ENCODE results near the gene RNASE7. TPM values are rescaled to one million over a fixed set of nuclear protein-coding genes. Genes with fewer than 3 reads are reported as not detected.

The RNASE7 gene
- total and polyA plus RNA-seq, 4 donors: 0.13 to 0.18 TPM; not detected in 2

DNA sequence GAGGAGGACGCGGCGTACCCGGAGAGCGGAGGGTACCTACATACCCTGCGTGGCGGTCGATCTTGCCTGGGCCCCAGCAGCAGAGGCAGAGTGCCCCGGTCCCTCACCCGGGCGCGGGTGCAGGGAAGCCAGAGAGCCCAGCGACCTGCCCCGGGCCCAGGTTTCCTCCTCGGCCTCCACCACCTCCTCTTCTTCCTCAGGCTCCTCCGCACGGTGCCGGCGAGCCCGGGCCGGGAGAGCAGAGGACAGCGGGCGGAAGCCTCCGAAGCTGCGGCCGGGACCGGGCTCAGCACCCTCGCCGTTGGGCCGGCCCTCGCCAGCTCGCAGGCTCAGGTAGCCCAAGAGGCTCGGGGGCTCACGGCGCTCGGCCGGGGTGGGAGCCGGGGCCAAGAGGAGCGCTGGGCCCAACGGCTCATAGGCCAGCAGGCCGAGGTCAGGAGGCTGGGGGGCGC is 49.7 kb downstream of the RNASE7 start:
- Histone ChIP-seq H3K4me1 (ENCODE audit: control insufficient read depth in 5 of 5, insufficient read depth in 5 of 5, low read length in 5 of 5) (peaks cover 0 to 9% (median 6%) of the 10 kb centered on the region in 5 donors), H3K9ac (ENCODE audit: insufficient read depth in 1 of 2, low read length in 2 of 2) (no peak overlapping the region), H3K36me3 (ENCODE audit: control insufficient read depth in 4 of 4, insufficient read depth in 4 of 4, low read length in 4 of 4) (peaks cover 0 to 34% (median 17%) of the 10 kb centered on the region in 4 donors), H3K27me3 (ENCODE audit: control insufficient read depth in 3 of 3, insufficient read depth in 3 of 3, low read length in 2 of 3) (no peaks in the 10 kb centered on the region), H3K27ac (ENCODE audit: low read depth in 1 of 2, low read length in 1 of 2) (no peak overlapping the region), H3K4me3 (no peak overlapping the region), H3K9me3 (ENCODE audit: control insufficient read depth in 4 of 4, insufficient read depth in 3 of 4, low read length in 3 of 4) (peaks cover 0 to 2% (median 0%) of the 10 kb centered on the region in 4 donors)
- DNase-seq (no peak), ATAC-seq (ENCODE audit: insufficient read depth, low FRiP score) (no peak)
- 95% methylated on average over 32 to 42 of the region's 42 CpGs for WGBS, 2 donors
- TF ChIP-seq, protein P1, sequence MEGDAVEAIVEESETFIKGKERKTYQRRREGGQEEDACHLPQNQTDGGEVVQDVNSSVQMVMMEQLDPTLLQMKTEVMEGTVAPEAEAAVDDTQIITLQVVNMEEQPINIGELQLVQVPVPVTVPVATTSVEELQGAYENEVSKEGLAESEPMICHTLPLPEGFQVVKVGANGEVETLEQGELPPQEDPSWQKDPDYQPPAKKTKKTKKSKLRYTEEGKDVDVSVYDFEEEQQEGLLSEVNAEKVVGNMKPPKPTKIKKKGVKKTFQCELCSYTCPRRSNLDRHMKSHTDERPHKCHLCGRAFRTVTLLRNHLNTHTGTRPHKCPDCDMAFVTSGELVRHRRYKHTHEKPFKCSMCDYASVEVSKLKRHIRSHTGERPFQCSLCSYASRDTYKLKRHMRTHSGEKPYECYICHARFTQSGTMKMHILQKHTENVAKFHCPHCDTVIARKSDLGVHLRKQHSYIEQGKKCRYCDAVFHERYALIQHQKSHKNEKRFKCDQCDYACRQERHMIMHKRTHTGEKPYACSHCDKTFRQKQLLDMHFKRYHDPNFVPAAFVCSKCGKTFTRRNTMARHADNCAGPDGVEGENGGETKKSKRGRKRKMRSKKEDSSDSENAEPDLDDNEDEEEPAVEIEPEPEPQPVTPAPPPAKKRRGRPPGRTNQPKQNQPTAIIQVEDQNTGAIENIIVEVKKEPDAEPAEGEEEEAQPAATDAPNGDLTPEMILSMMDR (IDR thresholded peaks at IDR 0.05; ENCODE audit: control extremely low read depth, extremely low read depth): no peak

DNA sequence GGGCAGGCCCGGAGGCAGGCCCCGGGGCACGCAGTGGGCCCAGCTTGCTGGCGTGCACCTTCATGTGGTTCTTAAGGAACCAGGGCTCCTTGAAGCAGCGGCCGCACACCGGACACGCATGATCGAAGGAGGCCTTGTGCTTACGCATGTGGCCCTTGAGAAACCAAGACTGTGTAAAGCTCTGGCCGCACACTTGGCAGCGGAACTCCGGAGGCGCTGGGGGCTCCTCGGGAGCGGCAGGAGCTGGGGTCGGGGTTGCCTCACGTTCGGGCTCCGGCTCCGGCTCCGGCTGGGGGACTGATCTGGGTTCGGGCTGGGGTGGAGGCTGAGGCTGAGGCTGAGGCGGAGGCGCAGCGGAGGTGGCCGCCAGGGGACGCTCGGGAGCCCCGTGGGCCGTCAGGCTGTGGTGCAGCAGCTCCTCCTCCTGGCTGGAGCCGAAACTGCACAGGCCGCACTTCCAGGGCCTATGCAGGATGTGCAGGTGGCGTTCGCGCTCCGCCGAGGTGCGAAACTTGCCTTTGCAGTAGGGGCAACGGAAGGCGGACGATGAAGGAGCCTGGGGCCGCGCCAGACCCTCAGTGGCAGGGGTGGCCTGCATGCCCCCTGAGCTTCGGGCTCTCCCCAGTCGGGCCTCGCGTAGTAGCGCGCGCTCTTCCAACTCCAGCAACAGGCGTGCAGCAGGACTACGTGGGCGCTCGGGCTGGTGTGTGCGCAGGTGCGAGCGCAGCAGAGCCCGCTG is 50.3 kb downstream of the RNASE7 start:
- DNase-seq: peak; percentile 71 to 84 (median 74)
- 46 to 53% methylated on average over 53 to 59 of the region's 59 CpGs for WGBS, 2 donors
- peak; percentile 97 for ATAC-seq (ENCODE audit: insufficient read depth, low FRiP score)
- H3K9ac ChIP-seq (ENCODE audit: insufficient read depth in 1 of 2, low read length in 2 of 2): no peak overlapping the region
- no peak overlapping the region for H3K27ac ChIP-seq (ENCODE audit: low read depth in 1 of 2, low read length in 1 of 2)
- TF ChIP-seq, protein P1 (IDR thresholded peaks at IDR 0.05; ENCODE audit: control extremely low read depth, extremely low read depth): peak; percentile 100
- H3K9me3 ChIP-seq (ENCODE audit: control insufficient read depth in 4 of 4, insufficient read depth in 3 of 4, low read length in 3 of 4): peaks cover 0 to 2% (median 0%) of the 10 kb centered on the region in 4 donors
- no peaks in the 10 kb centered on the region for H3K27me3 ChIP-seq (ENCODE audit: control insufficient read depth in 3 of 3, insufficient read depth in 3 of 3, low read length in 2 of 3)
- H3K4me3 ChIP-seq: no peak overlapping the region
- peaks cover 0 to 34% (median 14%) of the 10 kb centered on the region in 4 donors for H3K36me3 ChIP-seq (ENCODE audit: control insufficient read depth in 4 of 4, insufficient read depth in 4 of 4, low read length in 4 of 4)
- H3K4me1 ChIP-seq (ENCODE audit: control insufficient read depth in 5 of 5, insufficient read depth in 5 of 5, low read length in 5 of 5): peaks cover 0 to 9% (median 6%) of the 10 kb centered on the region in 5 donors

GRCh38 chr14:21093018-21093417 is 50.9 kb downstream of the RNASE7 start:
- no peak for DNase-seq
- H3K27ac ChIP-seq (ENCODE audit: low read depth in 1 of 2, low read length in 1 of 2): no peak overlapping the region
- H3K9ac ChIP-seq (ENCODE audit: insufficient read depth in 1 of 2, low read length in 2 of 2): no peak overlapping the region
- H3K9me3 ChIP-seq (ENCODE audit: control insufficient read depth in 4 of 4, insufficient read depth in 3 of 4, low read length in 3 of 4): peaks cover 0 to 2% (median 0%) of the 10 kb centered on the region in 4 donors
- peaks cover 0 to 9% (median 6%) of the 10 kb centered on the region in 5 donors for H3K4me1 ChIP-seq (ENCODE audit: control insufficient read depth in 5 of 5, insufficient read depth in 5 of 5, low read length in 5 of 5)
- TF ChIP-seq, protein P1 (IDR thresholded peaks at IDR 0.05; ENCODE audit: control extremely low read depth, extremely low read depth): no peak
- WGBS, 2 donors: 86 to 88% methylated on average over 36 of the region's 36 CpGs
- no peaks in the 10 kb centered on the region for H3K27me3 ChIP-seq (ENCODE audit: control insufficient read depth in 3 of 3, insufficient read depth in 3 of 3, low read length in 2 of 3)
- peaks cover 0 to 34% (median 11%) of the 10 kb centered on the region in 4 donors for H3K36me3 ChIP-seq (ENCODE audit: control insufficient read depth in 4 of 4, insufficient read depth in 4 of 4, low read length in 4 of 4)
- no peak for ATAC-seq (ENCODE audit: insufficient read depth, low FRiP score)
- H3K4me3 ChIP-seq: no peak overlapping the region

Other genes with a start within 250 kb of the RNASE7 start
- 100 to 1,000 TPM; 511 to 773 TPM for gene RNASE1, start 239.5 kb upstream of the RNASE7 start, total RNA-seq
- 1,000 to 10,000 TPM; 1,226 to 1,326 TPM for gene RNASE1, start 239.5 kb upstream of the RNASE7 start, polyA plus RNA-seq
- under 1 TPM in 1 of 2 donors, not detected in 1; 0.31 TPM for gene RNASE3, start 151.0 kb upstream of the RNASE7 start, total RNA-seq
- gene RNASE3, start 151.0 kb upstream of the RNASE7 start, polyA plus RNA-seq: 1 to 10 TPM in 1 of 2 donors, under 1 TPM in 1; 0.79 to 2.5 TPM
- gene RNASE2, start 86.9 kb upstream of the RNASE7 start, total RNA-seq: 1 to 10 TPM; 2.4 to 7.8 TPM
- 10 to 100 TPM in 1 of 2 donors, 1 to 10 TPM in 1; 8.7 to 65.0 TPM for gene RNASE2, start 86.9 kb upstream of the RNASE7 start, polyA plus RNA-seq
- gene METTL17, start 52.4 kb upstream of the RNASE7 start, total RNA-seq: 10 to 100 TPM; 53.8 to 59.6 TPM
- 10 to 100 TPM; 51.2 to 67.1 TPM for gene METTL17, start 52.4 kb upstream of the RNASE7 start, polyA plus RNA-seq
- not detected for gene SLC39A2, start 43.1 kb upstream of the RNASE7 start, total RNA-seq
- under 1 TPM; 0.02 to 0.08 TPM for gene SLC39A2, start 43.1 kb upstream of the RNASE7 start, polyA plus RNA-seq
- 100 to 1,000 TPM in 1 of 2 donors, 10 to 100 TPM in 1; 50.6 to 112 TPM for gene NDRG2, start 17.3 kb upstream of the RNASE7 start, total RNA-seq
- gene NDRG2, start 17.3 kb upstream of the RNASE7 start, polyA plus RNA-seq: 10 to 100 TPM; 46.1 to 66.7 TPM
- under 1 TPM in 1 of 2 donors, not detected in 1; 0.65 TPM for gene TPPP2, start 12.1 kb upstream of the RNASE7 start, total RNA-seq
- gene TPPP2, start 12.1 kb upstream of the RNASE7 start, polyA plus RNA-seq: not detected
- gene RNASE13, start 7.6 kb upstream of the RNASE7 start, total RNA-seq: not detected
- gene RNASE13, start 7.6 kb upstream of the RNASE7 start, polyA plus RNA-seq: not detected
- gene RNASE8, start 15.5 kb downstream of the RNASE7 start, total RNA-seq: not detected
- not detected for gene RNASE8, start 15.5 kb downstream of the RNASE7 start, polyA plus RNA-seq
- 10 to 100 TPM; 36.7 to 48.6 TPM for gene ARHGEF40, start 27.9 kb downstream of the RNASE7 start, total RNA-seq
- gene ARHGEF40, start 27.9 kb downstream of the RNASE7 start, polyA plus RNA-seq: 10 to 100 TPM; 13.1 to 17.8 TPM
- gene ZNF219, start 56.3 kb downstream of the RNASE7 start, total RNA-seq: 10 to 100 TPM in 1 of 2 donors, 1 to 10 TPM in 1; 8.0 to 48.5 TPM
- gene ZNF219, start 56.3 kb downstream of the RNASE7 start, polyA plus RNA-seq: 10 to 100 TPM; 21.6 to 38.3 TPM
- gene TMEM253, start 58.7 kb downstream of the RNASE7 start, total RNA-seq: under 1 TPM; 0.20 to 0.52 TPM
- gene TMEM253, start 58.7 kb downstream of the RNASE7 start, polyA plus RNA-seq: under 1 TPM; 0.24 to 0.43 TPM
- gene OR5AU1, start 113.7 kb downstream of the RNASE7 start, total RNA-seq: not detected
- gene OR5AU1, start 113.7 kb downstream of the RNASE7 start, polyA plus RNA-seq: not detected
- gene HNRNPC, start 227.1 kb downstream of the RNASE7 start, total RNA-seq: 100 to 1,000 TPM; 302 to 508 TPM
- gene HNRNPC, start 227.1 kb downstream of the RNASE7 start, polyA plus RNA-seq: 100 to 1,000 TPM; 576 to 589 TPM
- under 1 TPM; 0.43 to 0.65 TPM for gene RPGRIP1, start 237.7 kb downstream of the RNASE7 start, total RNA-seq
- gene RPGRIP1, start 237.7 kb downstream of the RNASE7 start, polyA plus RNA-seq: under 1 TPM; 0.33 to 0.58 TPM